Memory B cell (primary cell): ENCODE results near the gene TLCD5.

ENCODE experiments used
- ATAC-seq: fragments of 150-1000 bp; cut with Tn5 transposase; 2 replicates; pipeline ENCODE4 v1.10.0; 2021; ENCODE audit warnings: low read depth, mild to moderate bottlenecking, moderate library complexity
- DNase-seq, 2 donors: peaks; one replicate each; pipeline ENCODE4 v3.0.0; 2022; ENCODE audit warnings: low spot score in 2 of 2
- H3K27ac Mint-ChIP-seq: one replicate; pipeline ENCODE4 v1.8.0; 2022; ENCODE audit warnings: mild to moderate bottlenecking, moderate library complexity, mixed read lengths
- H3K27me3 Mint-ChIP-seq: one replicate; pipeline ENCODE4 v1.8.0; 2022; ENCODE audit warnings: mixed read lengths
- H3K36me3 Mint-ChIP-seq: one replicate; pipeline ENCODE4 v1.8.0; 2022; ENCODE audit warnings: mild to moderate bottlenecking, mixed read lengths
- H3K4me1 Mint-ChIP-seq: one replicate; pipeline ENCODE4 v1.8.0; 2022; ENCODE audit warnings: mixed read lengths
- H3K4me3 Mint-ChIP-seq: one replicate; pipeline ENCODE4 v1.8.0; 2022; ENCODE audit warnings: mild to moderate bottlenecking, moderate library complexity, mixed read lengths
- H3K9me3 Mint-ChIP-seq: one replicate; pipeline ENCODE4 v1.8.0; 2022; ENCODE audit warnings: mixed read lengths

The TLCD5 gene

DNA sequence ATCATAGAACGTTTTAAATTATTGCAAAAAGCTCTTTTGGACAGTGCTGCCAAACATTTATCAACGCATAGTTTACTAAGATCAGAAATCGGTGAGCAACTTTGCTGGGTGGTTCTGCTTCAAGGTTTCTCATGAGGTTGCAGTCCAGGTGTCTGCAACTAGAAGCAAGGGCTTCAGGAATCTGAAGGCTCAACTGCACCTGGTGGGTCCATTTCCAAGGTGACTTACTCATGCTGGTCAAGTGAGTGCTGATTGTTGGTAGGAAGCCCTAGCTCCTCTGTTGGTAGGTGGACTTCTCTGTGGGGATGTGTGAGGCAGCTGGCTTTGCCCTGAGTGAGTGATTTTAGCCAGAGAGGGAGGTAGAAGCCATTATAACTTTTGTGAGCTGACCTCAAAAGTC is 33.6 kb downstream of the TLCD5 start:
- H3K4me3 Mint-ChIP-seq, result no peak overlapping the region
- no peaks in the 10 kb centered on the region for H3K9me3 Mint-ChIP-seq
- ATAC-seq, result no peak

GRCh38 chr11:120363436-120363835 is 38.3 kb downstream of the TLCD5 start:
- DNase-seq, result no peak
- H3K27me3 Mint-ChIP-seq, result no peaks in the 10 kb centered on the region
- no peak for ATAC-seq
- no peak overlapping the region for H3K27ac Mint-ChIP-seq
- no peaks in the 10 kb centered on the region for H3K9me3 Mint-ChIP-seq
- no peaks in the 10 kb centered on the region for H3K36me3 Mint-ChIP-seq
- no peak overlapping the region for H3K4me3 Mint-ChIP-seq
- peaks cover 4% of the 10 kb centered on the region for H3K4me1 Mint-ChIP-seq

More for the DNA sequence above, 33.6 kb downstream of the TLCD5 start:
- Mint-ChIP-seq H3K27me3 (peaks cover 12% of the 10 kb centered on the region), H3K27ac (no peak overlapping the region), H3K4me1 (peaks cover 10% of the 10 kb centered on the region), H3K36me3 (peaks cover 9% of the 10 kb centered on the region)
- no peak for DNase-seq

- Mint-ChIP-seq H3K36me3 (no peaks in the 10 kb centered on the region), H3K27ac (no peak overlapping the region), H3K9me3 (no peaks in the 10 kb centered on the region), H3K4me1 (peaks cover 2% of the 10 kb centered on the region), H3K4me3 (no peak overlapping the region), H3K27me3 (no peaks in the 10 kb centered on the region)
- ATAC-seq (no peak), DNase-seq (no peak)
Observed at GRCh38 chr11:120365512-120365911, 40.4 kb downstream of the TLCD5 start.

GRCh38 chr11:120372296-120372695 is 47.2 kb downstream of the TLCD5 start:
- no peak for ATAC-seq
- Mint-ChIP-seq H3K4me3 (no peak overlapping the region), H3K36me3 (no peaks in the 10 kb centered on the region)

DNA sequence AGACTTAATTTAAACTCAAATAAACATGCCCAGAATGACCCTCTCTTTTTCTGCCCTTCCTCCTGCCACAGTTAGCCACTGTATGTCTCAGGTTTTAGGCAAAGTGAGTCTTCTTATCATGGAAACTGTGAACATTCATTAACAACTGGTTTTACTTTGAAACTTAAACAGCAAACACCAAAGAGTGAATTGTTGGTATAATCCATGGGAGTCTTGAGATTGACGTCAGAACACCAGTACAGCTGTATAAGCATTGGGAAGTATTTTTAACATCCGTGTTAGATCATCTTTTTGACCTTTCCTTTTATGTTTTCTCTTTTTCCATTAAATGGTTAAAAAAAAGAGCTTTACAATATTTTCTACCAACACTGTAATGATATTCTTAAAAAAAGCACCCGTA is 50.0 kb downstream of the TLCD5 start:
- no peak for DNase-seq
- no peak for ATAC-seq
- H3K27ac Mint-ChIP-seq, result no peak overlapping the region
- H3K36me3 Mint-ChIP-seq, result peaks cover 12% of the 10 kb centered on the region
- H3K4me3 Mint-ChIP-seq, result no peak overlapping the region
- peaks cover 6% of the 10 kb centered on the region for H3K9me3 Mint-ChIP-seq
- H3K4me1 Mint-ChIP-seq, result peaks cover 10% of the 10 kb centered on the region
- no peaks in the 10 kb centered on the region for H3K27me3 Mint-ChIP-seq

More at GRCh38 chr11:120372296-120372695, 47.2 kb downstream of the TLCD5 start:
- Mint-ChIP-seq H3K27ac (no peak overlapping the region), H3K4me1 (peaks cover 3% of the 10 kb centered on the region), H3K9me3 (no peaks in the 10 kb centered on the region), H3K27me3 (no peaks in the 10 kb centered on the region)
- DNase-seq, result no peak

GRCh38 chr11:120376547-120377182 is 51.6 kb downstream of the TLCD5 start:
- Mint-ChIP-seq H3K9me3 (peaks cover 6% of the 10 kb centered on the region), H3K27ac (no peak overlapping the region), H3K36me3 (peaks cover 12% of the 10 kb centered on the region), H3K27me3 (no peaks in the 10 kb centered on the region), H3K4me1 (peaks cover 19% of the 10 kb centered on the region), H3K4me3 (no peak overlapping the region)
- DNase-seq (no peak), ATAC-seq (no peak)

- H3K4me3 Mint-ChIP-seq, result no peak overlapping the region
- H3K4me1 Mint-ChIP-seq, result peaks cover 19% of the 10 kb centered on the region
- no peaks in the 10 kb centered on the region for H3K27me3 Mint-ChIP-seq
- ATAC-seq (no peak), DNase-seq (no peak)
- H3K9me3 Mint-ChIP-seq, result peaks cover 8% of the 10 kb centered on the region
- peaks cover 16% of the 10 kb centered on the region for H3K36me3 Mint-ChIP-seq
- no peak overlapping the region for H3K27ac Mint-ChIP-seq
Observed at GRCh38 chr11:120378474-120378873, 53.4 kb downstream of the TLCD5 start.

- Mint-ChIP-seq H3K27me3 (no peaks in the 10 kb centered on the region), H3K4me3 (no peak overlapping the region), H3K9me3 (peaks cover 10% of the 10 kb centered on the region), H3K36me3 (peaks cover 16% of the 10 kb centered on the region), H3K4me1 (peaks cover 16% of the 10 kb centered on the region), H3K27ac (no peak overlapping the region)
- ATAC-seq (no peak), DNase-seq (no peak)
Observed at GRCh38 chr11:120381401-120381800, 56.3 kb downstream of the TLCD5 start.
